Cardiac septum (tissue), 1 donor: ENCODE data around the gene RBFA. TPM values are rescaled to one million over a fixed set of nuclear protein-coding genes. Genes with fewer than 3 reads are reported as not detected.
A peak's percentile ranks its signal among the peaks of the same experiment; 100 is the strongest.
"Not testable (repeated sequence)": the region's sequence is repeated elsewhere in the genome, so short reads cannot be mapped to it uniquely, and the experiment has no call there.

Source experiments
- DNase-seq: peaks from one replicate; pipeline ENCODE4 v3.0.0-alpha.2; 2020; ENCODE audit warnings: low spot score
- intact Hi-C: fragments of 100-400 bp; cut with DNase I; formaldehyde crosslinking; loops from one replicate; pipeline ENCODE4 v1.14.0; 2022
- long read RNA-seq: library from polyadenylated mRNA; unstranded; transcript quantifications from one replicate; pipeline ENCODE4 v2.0.0, GENCODE V29; 2021
- total RNA-seq: library from RNA; stranded (reverse); fragmentation: NEBNext Ultra II Directional; extraction: Animal tissue kit (Norgen Biotek cat#: 25700); gene quantifications from one replicate; pipeline ENCODE4 v1.2.1, GENCODE V29; 2021
- donor health status: DM: no; HTN: no; CAD: no.

Gene RBFA, protein sequence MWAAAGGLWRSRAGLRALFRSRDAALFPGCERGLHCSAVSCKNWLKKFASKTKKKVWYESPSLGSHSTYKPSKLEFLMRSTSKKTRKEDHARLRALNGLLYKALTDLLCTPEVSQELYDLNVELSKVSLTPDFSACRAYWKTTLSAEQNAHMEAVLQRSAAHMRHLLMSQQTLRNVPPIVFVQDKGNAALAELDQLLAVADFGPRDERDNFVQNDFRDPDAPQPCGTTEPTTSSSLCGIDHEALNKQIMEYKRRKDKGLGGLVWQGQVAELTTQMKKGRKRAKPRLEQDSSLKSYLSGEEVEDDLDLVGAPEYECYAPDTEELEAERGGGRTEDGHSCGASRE
- total RNA-seq, result 24.4 TPM
- long read RNA-seq, transcript RBFA-202 (7 exons, 1,407 nt), result major isoform, 31 of 37 reads
- long read RNA-seq, partial matches to known transcripts, result 1 of 37 reads
- long read RNA-seq, other reads (novel, unspliced or antisense), result 4 of 37 reads

DNA sequence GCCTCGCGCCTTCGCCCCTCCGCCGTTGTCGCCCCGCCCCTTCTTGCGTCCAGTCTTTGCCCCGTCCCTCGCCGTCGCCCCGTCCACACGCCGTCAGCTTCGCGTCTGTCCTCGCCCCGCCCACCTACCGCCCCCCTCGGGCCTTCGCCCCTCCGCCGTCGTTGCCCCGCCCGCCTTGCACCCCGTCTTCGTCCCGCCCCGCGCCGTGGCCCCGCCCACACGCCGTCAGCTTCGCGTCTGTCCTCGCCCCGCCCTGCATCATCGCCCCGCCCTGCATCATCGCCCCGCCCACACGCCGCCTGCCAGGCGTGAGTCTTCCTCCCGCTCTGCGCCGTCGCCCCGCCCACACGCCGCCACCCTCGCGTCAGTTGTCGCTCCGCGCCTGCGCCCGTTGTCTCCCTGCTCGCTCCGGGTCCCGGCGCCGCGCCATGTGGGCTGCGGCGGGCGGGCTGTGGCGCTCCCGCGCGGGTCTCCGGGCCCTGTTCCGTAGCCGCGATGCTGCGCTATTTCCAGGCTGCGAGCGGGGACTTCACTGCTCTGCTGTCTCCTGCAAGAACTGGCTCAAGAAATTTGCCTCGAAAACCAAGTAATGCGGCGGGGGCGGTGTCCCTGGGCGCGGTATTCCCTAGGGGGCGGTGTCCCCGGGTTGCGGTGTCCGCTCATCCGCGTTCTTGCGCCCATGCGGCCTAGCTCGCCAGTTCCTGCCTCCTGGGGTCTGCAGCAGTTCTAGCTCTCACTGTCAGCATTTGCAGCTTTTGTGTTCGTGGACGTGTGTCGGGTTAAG lies at the start of gene RBFA:
TSS of gene RBFA (plus strand) at position 367 of the 784 bp plus-strand sequence. CDS start at position 429, 62 bp downstream.
- DNase-seq, result peak; percentile 100
- intact Hi-C loops, result loop anchor here (5.0 kb wide), 3 partner anchors 73 to 357 kb away; partner anchors contain the start of genes ADNP2, CTDP1 and SLC66A2

DNA sequence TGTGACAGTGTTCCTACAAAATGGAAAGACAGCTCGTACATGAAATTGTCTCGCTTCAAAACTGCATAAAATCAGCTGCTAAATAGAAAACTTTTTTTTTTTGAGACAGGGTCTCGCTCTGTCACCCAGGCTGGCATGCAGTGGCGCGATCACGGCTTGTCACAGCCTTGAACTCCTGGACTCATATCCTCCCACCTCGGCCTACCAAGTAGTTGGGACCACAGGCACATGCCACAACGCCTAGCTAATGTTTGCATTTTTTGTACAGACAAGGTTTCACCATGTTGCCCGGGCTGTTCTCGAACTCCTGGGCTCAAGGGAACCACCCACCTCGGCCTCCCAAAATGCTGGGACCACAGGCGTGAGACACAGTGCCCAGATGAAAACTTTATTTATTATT lies 49.1 kb upstream of the RBFA start:
- intact Hi-C loops, result no loop called here
- no peak for DNase-seq

- intact Hi-C loops, result no loop called here
- DNase-seq, result no peak
Observed at GRCh38 chr18:79986726-79987125, 47.5 kb upstream of the RBFA start.

- DNase-seq, result no peak
- intact Hi-C loops, result no loop called here
Observed at GRCh38 chr18:79987566-79987965, 46.7 kb upstream of the RBFA start.

GRCh38 chr18:79988071-79988450 lies 46.2 kb upstream of the RBFA start:
- intact Hi-C loops, result loop anchor here (2.0 kb wide), 2 partner anchors 37 to 45 kb away; partner anchors contain the start of gene SLC66A2

GRCh38 chr18:79988451-79989194 lies 45.6 kb upstream of the RBFA start, which contains the start of gene TXNL4A:
TSS of gene TXNL4A (minus strand) at chr18:79988563. CDS start at chr18:79988392, 171 bp downstream.
- peak; percentile 94 for DNase-seq
- intact Hi-C loops, result loop anchor here (2.0 kb wide), 2 partner anchors 38 to 44 kb away; partner anchors contain the start of gene SLC66A2

More at GRCh38 chr18:79988071-79988450, 46.2 kb upstream of the RBFA start:
- DNase-seq, result peak; percentile 79

- DNase-seq, result no peak
- intact Hi-C loops, result loop anchor here (2.0 kb wide), 2 partner anchors 38 to 44 kb away; partner anchors contain the start of gene SLC66A2
Observed at GRCh38 chr18:79989195-79989497, 45.1 kb upstream of the RBFA start.

GRCh38 chr18:79991494-79991893 lies 42.7 kb upstream of the RBFA start:
- intact Hi-C loops, result no loop called here
- no peak for DNase-seq

DNA sequence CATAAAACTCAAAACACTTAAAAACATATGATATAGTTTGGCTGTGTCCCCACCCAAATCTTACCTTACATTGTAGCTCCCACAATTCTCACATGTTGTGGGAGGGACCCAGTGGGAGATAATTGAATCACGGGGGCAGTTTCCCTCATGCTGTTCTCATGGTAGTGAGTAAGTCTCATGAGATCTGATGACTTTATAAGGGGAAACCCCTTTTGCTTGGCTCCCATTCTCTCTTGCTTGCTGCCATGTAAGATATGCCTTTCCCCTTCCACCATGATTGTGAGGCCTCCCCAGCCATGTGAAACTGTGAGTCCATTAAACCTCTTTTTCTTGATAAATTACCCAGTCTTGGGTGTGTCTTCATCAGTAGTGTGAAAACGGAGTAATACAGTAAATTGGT lies 34.5 kb upstream of the RBFA start:
- intact Hi-C loops, result not testable (repeated sequence)

GRCh38 chr18:80000877-80001276 lies 33.4 kb upstream of the RBFA start:
- intact Hi-C loops, result no loop called here

More for the DNA sequence above, 34.5 kb upstream of the RBFA start:
- DNase-seq, result not testable (repeated sequence)

DNA sequence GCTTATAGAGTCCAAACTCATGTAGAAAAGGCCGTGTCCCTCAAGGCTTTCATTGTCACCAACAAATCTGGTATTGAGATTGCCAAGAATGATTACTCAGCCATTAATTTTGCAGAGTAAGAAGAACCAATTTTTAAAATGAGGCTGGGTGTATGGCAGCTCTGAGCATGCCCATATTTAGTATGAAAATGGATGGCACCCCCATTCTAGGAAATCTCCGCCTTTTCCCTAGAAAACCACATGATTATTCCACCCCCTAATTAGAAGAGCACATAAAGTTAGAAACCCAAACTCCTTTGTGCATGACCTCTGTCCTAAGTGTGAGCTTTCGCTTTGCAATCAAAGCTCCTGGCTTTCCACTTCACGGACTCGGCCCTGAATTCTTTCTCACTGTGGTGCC lies 31.8 kb upstream of the RBFA start:
- no peak for DNase-seq
- intact Hi-C loops, result no loop called here

More at GRCh38 chr18:80000877-80001276, 33.4 kb upstream of the RBFA start:
- DNase-seq, result no peak

GRCh38 chr18:80004600-80005342 lies 29.5 kb upstream of the RBFA start:
- DNase-seq, result no peak
- intact Hi-C loops, result no loop called here

- no peak for DNase-seq
- intact Hi-C loops, result no loop called here
Observed at GRCh38 chr18:80006724-80007123, 27.5 kb upstream of the RBFA start.

- DNase-seq, result peak; percentile 91
- intact Hi-C loops, result no loop called here
Observed at GRCh38 chr18:80009661-80010550, 24.3 kb upstream of the RBFA start.

GRCh38 chr18:80010551-80010906 lies 23.7 kb upstream of the RBFA start:
- DNase-seq, result no peak
- intact Hi-C loops, result no loop called here

GRCh38 chr18:80011496-80012137 lies 22.6 kb upstream of the RBFA start:
- DNase-seq, intact Hi-C loops: not testable (repeated sequence)

DNA sequence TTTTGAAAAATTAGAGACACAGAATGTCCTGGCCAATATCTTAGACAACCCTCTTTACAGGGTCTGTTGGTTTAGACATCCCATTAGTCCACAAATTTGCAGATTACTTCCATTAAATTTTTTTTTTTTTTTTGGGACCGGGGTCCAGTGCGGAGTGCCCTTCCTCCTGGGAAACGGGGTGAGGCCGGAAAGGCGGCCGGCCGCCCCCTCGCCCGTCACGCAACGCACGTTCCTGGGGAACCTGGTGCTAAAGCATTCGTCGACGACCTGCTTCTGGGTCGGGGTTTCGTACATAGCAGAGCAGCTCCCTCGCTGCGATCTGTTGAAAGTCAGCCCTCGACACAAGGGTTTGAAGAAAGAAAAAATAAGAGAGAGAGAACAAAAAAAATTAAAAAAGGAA lies 21.5 kb upstream of the RBFA start:
- DNase-seq, result no peak
- intact Hi-C loops, result no loop called here

GRCh38 chr18:80022613-80023012 lies 11.6 kb upstream of the RBFA start:
- intact Hi-C loops, result no loop called here
- DNase-seq, result no peak
